ENCODE results near the gene MRPL44. TPM values are rescaled to one million over a fixed set of nuclear protein-coding genes. Genes with fewer than 3 reads are reported as not detected.
"Not testable (repeated sequence)": the region's sequence is repeated elsewhere in the genome, so short reads cannot be mapped to it uniquely, and the experiment has no call there.

Gene MRPL44
- total RNA-seq, 1 experiment from 2014 or later, result 66.4 TPM

DNA sequence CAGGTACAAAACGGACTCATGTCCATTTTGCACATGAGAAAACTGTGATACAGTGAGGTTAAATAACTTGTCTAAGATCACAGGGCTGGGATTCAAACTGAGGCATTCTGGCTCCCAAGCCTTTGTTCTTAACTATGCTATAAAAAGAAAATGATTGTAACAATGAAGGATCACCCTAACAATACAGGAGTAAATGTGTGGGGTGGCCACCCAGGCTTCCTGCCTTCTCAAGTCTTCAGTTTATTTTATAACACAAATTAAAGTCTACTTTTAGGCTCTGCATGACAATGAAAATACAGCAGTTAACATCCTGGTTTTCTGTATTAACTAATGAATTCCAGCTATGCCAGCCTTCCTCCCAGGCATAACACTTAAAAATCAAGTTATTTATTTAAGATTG lies 19.7 kb upstream of the MRPL44 start:
- Histone ChIP-seq H3K9me3 (ENCODE audit: insufficient read depth, low read depth) (no peaks in the 10 kb centered on the region), H4K20me1 (ENCODE audit: insufficient read depth) (no peaks in the 10 kb centered on the region), H3K27me3 (ENCODE audit: insufficient read depth, low read depth) (no peaks in the 10 kb centered on the region), H3K4me1 (replicated peaks; ENCODE audit: insufficient read depth) (peaks cover 19% of the 10 kb centered on the region), H3K79me2 (ENCODE audit: low read depth) (peaks cover 83% of the 10 kb centered on the region), H3K9me2 (ENCODE audit: insufficient read depth) (no peaks in the 10 kb centered on the region), H3K4me2 (no peak overlapping the region), H2AFZ (no peak overlapping the region), H3K27ac (no peak overlapping the region), H3K36me3 (ENCODE audit: low read depth) (peaks cover 8% of the 10 kb centered on the region; the same call in 1 of the 2 replicates), H3K4me3 (no peak overlapping the region), H3F3A (ENCODE audit: insufficient read depth, low read depth) (peaks cover 25% of the 10 kb centered on the region)
- DNase-seq, result no peak
- POLR2A ChIA-PET (ENCODE audit: unreplicated experiment), result no interaction called here
- CTCF ChIA-PET, result no interaction called here
- no TSS peak for BruUV-seq (replicated peaks)
- intact Hi-C loops (cut with micrococcal nuclease; ENCODE audit: unreplicated experiment), result no loop called here
- TF ChIP-seq CTCF (conservative IDR thresholded peaks at IDR 0.05) (no peak), EZH2 (IDR thresholded peaks at IDR 0.05; ENCODE audit: low read depth) (no peak)

DNA sequence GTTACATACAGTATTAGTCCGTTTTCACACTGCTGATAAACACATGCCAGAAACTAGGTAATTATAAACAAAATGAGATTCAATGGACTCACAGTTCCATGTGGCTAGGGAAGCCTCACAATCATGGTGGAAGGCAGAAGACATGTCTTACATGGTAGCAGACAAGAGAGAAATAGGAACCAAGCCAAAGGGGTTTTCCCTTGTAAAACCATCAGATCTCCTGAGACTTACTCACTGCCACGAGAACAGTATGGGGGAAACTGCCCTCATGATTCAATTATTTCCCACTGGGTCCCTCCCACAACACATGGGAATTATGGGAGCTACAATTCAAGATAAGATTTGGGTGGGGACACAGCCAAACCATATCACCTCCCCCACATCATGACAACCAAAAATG lies 17.8 kb upstream of the MRPL44 start:
- H3K4me3 ChIP-seq; DNase-seq; H3K36me3 ChIP-seq (ENCODE audit: low read depth); H3K27ac ChIP-seq; H2AFZ ChIP-seq; CTCF ChIA-PET; H3K4me2 ChIP-seq; BruUV-seq (replicated peaks); H3K27me3 ChIP-seq (ENCODE audit: insufficient read depth, low read depth); POLR2A ChIA-PET (ENCODE audit: unreplicated experiment); intact Hi-C loops (cut with micrococcal nuclease; ENCODE audit: unreplicated experiment); H4K20me1 ChIP-seq (ENCODE audit: insufficient read depth); H3K9me3 ChIP-seq (ENCODE audit: insufficient read depth, low read depth); H3K9me2 ChIP-seq (ENCODE audit: insufficient read depth): not testable (repeated sequence)
- Histone ChIP-seq H3F3A (ENCODE audit: insufficient read depth, low read depth) (peaks cover 41% of the 10 kb centered on the region), H3K4me1 (replicated peaks; ENCODE audit: insufficient read depth) (peaks cover 34% of the 10 kb centered on the region), H3K79me2 (ENCODE audit: low read depth) (peaks cover 85% of the 10 kb centered on the region)

- BruUV-seq (replicated peaks), result no TSS peak
- intact Hi-C loops (cut with micrococcal nuclease; ENCODE audit: unreplicated experiment), result loop anchor here (1.0 to 10.0 kb wide), 8 partner anchors 81 to 969 kb away; partner anchors contain the start of gene CUL3
- H4K20me1 ChIP-seq (ENCODE audit: insufficient read depth), result no peaks in the 10 kb centered on the region
- DNase-seq, result peak; percentile 76 to 95
- H3K27ac ChIP-seq, result peak overlapping the region; percentile 74
- TF ChIP-seq EZH2 (IDR thresholded peaks at IDR 0.05; ENCODE audit: low read depth) (no peak), CTCF (conservative IDR thresholded peaks at IDR 0.05) (no peak)
- no peaks in the 10 kb centered on the region for H3K9me2 ChIP-seq (ENCODE audit: insufficient read depth)
- peak overlapping the region; percentile 76 for H3K4me2 ChIP-seq
- H3K79me2 ChIP-seq (ENCODE audit: low read depth), result peaks cover 70% of the 10 kb centered on the region
- ChIA-PET CTCF (interaction anchor here (0.7 to 1.5 kb wide), 11 partner anchors 22 to 1271 kb away, joined by 3 to 9 read pairs (median 4); no protein-coding TSS in a partner anchor), POLR2A (ENCODE audit: unreplicated experiment) (interaction anchor here (0.5 to 0.9 kb wide), 4 partner anchors 9 to 144 kb away, joined by 3 to 14 read pairs (median 8); no protein-coding TSS in a partner anchor)
- peaks cover 42% of the 10 kb centered on the region for H3K4me1 ChIP-seq (replicated peaks; ENCODE audit: insufficient read depth)
- H3F3A ChIP-seq (ENCODE audit: insufficient read depth, low read depth), result peaks cover 41% of the 10 kb centered on the region
- H3K9me3 ChIP-seq (ENCODE audit: insufficient read depth, low read depth), result no peaks in the 10 kb centered on the region
- peak overlapping the region; percentile 31; the same call in 1 of the 2 replicates for H3K4me3 ChIP-seq
- H3K27me3 ChIP-seq (ENCODE audit: insufficient read depth, low read depth), result no peaks in the 10 kb centered on the region
- 0 out of 2 replicates have a peak overlapping the region, but pooled peaks have one; percentile 3 for H2AFZ ChIP-seq
- peaks cover 8% of the 10 kb centered on the region; the same call in 1 of the 2 replicates for H3K36me3 ChIP-seq (ENCODE audit: low read depth)
Observed at GRCh38 chr2:223941579-223942277, 15.5 kb upstream of the MRPL44 start.

All from PC-9 (cell line).